Motor neuron (in vitro differentiated cells): ENCODE data around the gene CCDC40. TPM values are rescaled to one million over a fixed set of nuclear protein-coding genes. Genes with fewer than 3 reads are reported as not detected.

Experiments
- total RNA-seq, 8 experiments: library from RNA; unstranded; fragments of 300-600 nt; gene quantifications; 2 replicates each; pipeline versions ENCODE4 v1.2.3 to v1.2.4, GENCODE V29; 2022

Gene CCDC40
- total RNA-seq, 8 experiments from 2014 or later, result 2.3 to 23.0 (median 8.2) TPM

Other genes starting within 250 kb of the CCDC40 start
- gene CBX8, start 239.6 kb upstream of the CCDC40 start, total RNA-seq, result 10 to 100 TPM in 5 of 8 experiments, 1 to 10 TPM in 3; 4.4 to 16.4 (median 11.9) TPM
- 10 to 100 TPM; 10.9 to 51.0 (median 33.0) TPM for gene CBX4, start 197.2 kb upstream of the CCDC40 start, total RNA-seq
- 10 to 100 TPM; 12.9 to 50.5 (median 33.4) TPM for gene TBC1D16, start 770 bp upstream of the CCDC40 start, total RNA-seq
- gene GAA, start 64.9 kb downstream of the CCDC40 start, total RNA-seq, result 10 to 100 TPM; 16.1 to 66.3 (median 35.8) TPM
- 100 to 1,000 TPM in 4 of 8 experiments, 10 to 100 TPM in 4; 63.4 to 192 (median 95.1) TPM for gene EIF4A3, start 110.5 kb downstream of the CCDC40 start, total RNA-seq
- gene CARD14, start 133.4 kb downstream of the CCDC40 start, total RNA-seq, result 1 to 10 TPM in 5 of 8 experiments, under 1 TPM in 3; 0.50 to 6.1 (median 2.0) TPM
- gene SGSH, start 183.7 kb downstream of the CCDC40 start, total RNA-seq, result 10 to 100 TPM in 5 of 8 experiments, 1 to 10 TPM in 3; 5.5 to 56.6 (median 11.2) TPM
- 10 to 100 TPM in 7 of 8 experiments, 1 to 10 TPM in 1; 9.1 to 41.3 (median 18.1) TPM for gene SLC26A11, start 183.8 kb downstream of the CCDC40 start, total RNA-seq
- gene RNF213, start 224.2 kb downstream of the CCDC40 start, total RNA-seq, result 100 to 1,000 TPM in 1 of 8 experiments, 10 to 100 TPM in 6, 1 to 10 TPM in 1; 9.2 to 161 (median 29.6) TPM